ENCODE data around the gene SLC3A2. TPM values are rescaled to one million over a fixed set of nuclear protein-coding genes. Genes with fewer than 3 reads are reported as not detected.

Gene SLC3A2
- total RNA-seq, 1 donor from 2014 or later = 255 TPM

- no peak for ATAC-seq
- H3K27ac ChIP-seq = no peak overlapping the region
- intact Hi-C loops (cut with DNase I) = no loop called here
These were observed 4.8 kb upstream of the SLC3A2 start for GRCh38 chr11:62875698-62876478.

GRCh38 chr11:62876712-62877111, 4.0 kb upstream of the SLC3A2 start:
- Histone ChIP-seq H3K4me1 (peaks cover 15% of the 10 kb centered on the region), H3K36me3 (no peaks in the 10 kb centered on the region), H3K27me3 (no peaks in the 10 kb centered on the region), H3K9me3 (no peaks in the 10 kb centered on the region), H3K27ac (no peak overlapping the region), H3K4me3 (no peak overlapping the region)
- ATAC-seq (no peak), DNase-seq (no peak)
- intact Hi-C loops (cut with DNase I) = no loop called here
- no peak for TF ChIP-seq CTCF (IDR thresholded peaks at IDR 0.05)

More at GRCh38 chr11:62875698-62876478, 4.8 kb upstream of the SLC3A2 start:
- TF ChIP-seq CTCF (IDR thresholded peaks at IDR 0.05) = no peak
- H3K4me3 ChIP-seq = no peak overlapping the region
- no peaks in the 10 kb centered on the region for H3K27me3 ChIP-seq
- no peaks in the 10 kb centered on the region for H3K36me3 ChIP-seq
- peaks cover 15% of the 10 kb centered on the region for H3K4me1 ChIP-seq
- H3K9me3 ChIP-seq = no peaks in the 10 kb centered on the region
- no peak for DNase-seq

DNA sequence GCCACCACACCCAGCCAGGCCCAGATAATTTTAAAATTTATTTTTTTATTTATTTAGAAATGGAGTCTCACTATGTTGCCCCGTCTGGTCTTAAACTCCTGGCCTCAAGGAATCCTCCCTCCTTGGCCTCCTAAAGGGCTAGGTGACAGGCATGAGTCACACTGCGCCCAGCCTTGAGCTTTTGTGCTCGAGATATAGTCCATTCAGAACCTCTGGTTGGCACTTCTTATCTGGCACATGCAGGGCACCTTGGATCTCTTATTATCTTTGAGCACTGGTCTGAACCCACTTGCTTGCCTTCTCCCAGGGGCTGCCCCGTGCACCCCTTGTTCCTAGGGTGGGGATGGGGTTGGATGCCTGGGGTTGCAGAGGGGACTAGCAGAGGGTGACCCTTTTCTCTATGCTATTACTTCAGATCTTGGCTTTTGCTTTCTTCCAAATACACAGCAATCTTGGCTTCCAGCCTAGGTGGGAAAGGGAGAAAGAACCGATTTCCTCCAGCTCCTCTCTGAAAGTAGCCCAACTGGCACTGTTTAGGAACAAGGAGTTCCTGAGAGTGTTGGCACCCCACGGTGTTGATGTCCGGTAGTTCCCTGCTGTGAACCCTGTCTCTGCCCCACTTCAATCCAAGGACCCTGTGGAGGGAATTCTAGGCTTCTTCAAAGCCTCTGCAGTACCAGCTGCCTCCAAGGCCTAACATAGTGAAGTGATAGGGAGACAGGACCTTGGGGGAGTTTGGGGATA, 1.3 kb upstream of the SLC3A2 start:
- Histone ChIP-seq H3K4me3 (peak overlapping the region; percentile 87), H3K36me3 (peaks cover 20% of the 10 kb centered on the region), H3K27ac (peak overlapping the region; percentile 100), H3K9me3 (no peaks in the 10 kb centered on the region), H3K27me3 (no peaks in the 10 kb centered on the region), H3K4me1 (peaks cover 29% of the 10 kb centered on the region)
- ATAC-seq (no peak), DNase-seq (no peak)
- no peak for TF ChIP-seq CTCF (IDR thresholded peaks at IDR 0.05)
- intact Hi-C loops (cut with DNase I) = no loop called here

- peaks cover 29% of the 10 kb centered on the region for H3K36me3 ChIP-seq
- TF ChIP-seq CTCF (IDR thresholded peaks at IDR 0.05) = no peak
- intact Hi-C loops (cut with DNase I) = no loop called here
- peaks cover 39% of the 10 kb centered on the region for H3K4me1 ChIP-seq
- DNase-seq (no peak), ATAC-seq (peak; percentile 42)
- no peaks in the 10 kb centered on the region for H3K9me3 ChIP-seq
- H3K4me3 ChIP-seq = peak overlapping the region; percentile 87
- H3K27ac ChIP-seq = peak overlapping the region; percentile 100
- H3K27me3 ChIP-seq = no peaks in the 10 kb centered on the region
These were observed 379 bp upstream of the SLC3A2 start for GRCh38 chr11:62880231-62880802.

DNA sequence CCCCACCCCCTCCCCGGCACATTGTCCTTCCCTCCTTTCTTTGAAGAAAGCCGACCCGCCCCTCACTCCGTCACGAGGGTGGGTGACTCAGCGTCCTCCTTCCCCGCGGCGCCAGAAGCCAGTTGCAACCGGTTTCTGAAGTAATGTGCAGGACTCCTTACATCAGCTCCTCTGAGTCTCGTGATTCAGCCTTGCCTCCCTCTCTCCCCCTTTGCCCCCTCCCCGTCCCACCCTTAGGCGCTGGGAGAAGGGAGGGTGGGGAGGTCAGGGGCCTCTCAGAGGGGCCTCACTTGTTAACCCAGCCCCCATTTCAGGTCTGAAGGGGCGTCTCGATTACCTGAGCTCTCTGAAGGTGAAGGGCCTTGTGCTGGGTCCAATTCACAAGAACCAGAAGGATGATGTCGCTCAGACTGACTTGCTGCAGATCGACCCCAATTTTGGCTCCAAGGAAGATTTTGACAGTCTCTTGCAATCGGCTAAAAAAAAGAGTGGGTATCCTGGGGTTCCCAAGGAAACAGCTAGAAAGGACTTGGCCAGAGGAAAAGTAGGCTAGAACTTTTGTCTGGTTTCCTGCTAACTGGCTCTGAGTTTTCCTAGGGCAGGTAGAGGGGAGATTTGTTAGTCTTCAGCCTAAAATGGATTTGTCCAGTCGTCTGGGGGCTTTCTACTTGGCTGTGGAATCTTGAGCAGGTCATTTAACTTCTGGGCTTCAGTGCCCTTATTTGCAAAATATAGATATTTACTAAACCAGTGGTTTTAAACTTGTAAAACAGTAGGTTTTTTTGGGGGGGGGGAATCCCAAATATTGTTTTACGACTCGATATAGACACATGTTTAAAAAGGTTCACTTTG, 1.1 kb downstream of the SLC3A2 start:
- H3K36me3 ChIP-seq = peaks cover 44% of the 10 kb centered on the region
- H3K27ac ChIP-seq = peak overlapping the region; percentile 100
- no peak for TF ChIP-seq CTCF (IDR thresholded peaks at IDR 0.05)
- H3K4me3 ChIP-seq = peak overlapping the region; percentile 87
- peaks cover 49% of the 10 kb centered on the region for H3K4me1 ChIP-seq
- H3K27me3 ChIP-seq = no peaks in the 10 kb centered on the region
- H3K9me3 ChIP-seq = no peaks in the 10 kb centered on the region
- ATAC-seq = peak; percentile 80
- intact Hi-C loops (cut with DNase I) = no loop called here
- peak; percentile 97 for DNase-seq

Measured in upper lobe of right lung (tissue), 1 donor.